Spleen (tissue), 11 donors: ENCODE data around the gene PMPCA. TPM values are rescaled to one million over a fixed set of nuclear protein-coding genes. Genes with fewer than 3 reads are reported as not detected.
A peak's percentile ranks its signal among the peaks of the same experiment; 100 is the strongest.

ENCODE experiments used
- DNase-seq: peaks from one replicate; pipeline ENCODE4 v3.0.0-alpha.2; 2020
- H3K27ac ChIP-seq, 8 donors: fragments of 200-600 bp; sonication (generic) in 7 of 8; 1 replicate in 4 of 8; 2 replicates in 4 of 8; pipeline versions ENCODE4 v1.5.0 to v1.8.0; 2016 to 2021; ENCODE audit warnings: inconsistent platforms in 4 of 8, mild to moderate bottlenecking in 4 of 8, moderate library complexity in 1 of 8
- H3K27me3 ChIP-seq, 7 donors: fragments of 200-600 bp; sonication (generic) in 6 of 7; replicated peaks in 1 of 7; 1 replicate in 4 of 7; 2 replicates in 3 of 7; pipeline versions ENCODE4 v1.5.0 to v1.8.0; 2016 to 2021; ENCODE audit warnings: inconsistent platforms in 3 of 7, mild to moderate bottlenecking in 1 of 7
- H3K36me3 ChIP-seq, 6 donors: fragments of 200-600 bp; sonication (generic) in 5 of 6; 1 replicate in 4 of 6; 2 replicates in 2 of 6; pipeline versions ENCODE4 v1.5.0 to v1.8.0; 2016 to 2021; ENCODE audit warnings: inconsistent platforms in 2 of 6
- H3K4me1 ChIP-seq, 6 donors: fragments of 200-600 bp; sonication (generic) in 5 of 6; 1 replicate in 3 of 6; 2 replicates in 3 of 6; pipeline versions ENCODE4 v1.5.0 to v1.8.0; 2016 to 2021; ENCODE audit warnings: inconsistent platforms in 3 of 6
- H3K4me3 ChIP-seq, 8 donors: fragments of 200-600 bp; sonication (generic) in 7 of 8; 1 replicate in 4 of 8; 2 replicates in 4 of 8; pipeline versions ENCODE4 v1.5.0 to v1.8.0; 2016 to 2021; ENCODE audit warnings: inconsistent platforms in 4 of 8, mild to moderate bottlenecking in 4 of 8, moderate library complexity in 2 of 8
- H3K9me3 ChIP-seq, 8 donors: fragments of 200-600 bp; sonication (generic) in 7 of 8; 1 replicate in 4 of 8; 2 replicates in 4 of 8; pipeline versions ENCODE4 v1.5.0 to v1.8.0; 2016 to 2021; ENCODE audit warnings: inconsistent platforms in 4 of 8
- CTCF ChIP-seq, 11 experiments: fragments of 200-600 bp in 7 of 11; fragments of 450-650 bp in 4 of 11; sonication (generic) in 4 of 11; IDR thresholded peaks in 8 of 11; conservative IDR thresholded peaks in 3 of 11; 1 replicate in 7 of 11; 2 replicates in 4 of 11; pipeline versions ENCODE4 v1.4.0 to v1.8.0; 2016 to 2021; ENCODE audit warnings: antibody characterized with exemption in 11 of 11, inconsistent platforms in 4 of 11, mild to moderate bottlenecking in 1 of 11
- POLR2A ChIP-seq, 3 donors: fragments of 450-650 bp; IDR thresholded peaks; one replicate each; pipeline ENCODE4 v1.5.1; 2017; ENCODE audit warnings: antibody characterized with exemption in 3 of 3, mild to moderate bottlenecking in 1 of 3
- POLR2AphosphoS5 ChIP-seq, 3 donors: sonication (generic); formaldehyde crosslinking; IDR thresholded peaks; one replicate each; pipeline ENCODE4 v1.5.1; 2017; ENCODE audit warnings: antibody characterized with exemption in 3 of 3
- WGBS, 5 donors: extraction: QIAGEN DNeasy Blood & Tissue Kit in 3 of 5; methylation state at CpG; one replicate each; pipeline versions ENCODE4 v1.1.5 to v1.1.7; 2013 to 2018; 5-methylcytosine and 5-hydroxymethylcytosine counted together
- intact Hi-C: fragments of 100-400 bp; cut with DNase I; formaldehyde crosslinking; loops from one replicate; pipeline ENCODE4 v1.15.0; 2023; ENCODE audit warnings: low total_unique reads
- polyA plus RNA-seq, 3 donors: library from polyadenylated mRNA; stranded (reverse); fragments of 200-250 nt; gene quantifications; one replicate each; pipeline ENCODE4 v1.2.1, GENCODE V29; 2013
- total RNA-seq, 7 donors: library from RNA; depleted of rRNA in 3 of 7; stranded (reverse); fragments of >200 nt in 3 of 7; fragmentation: NEBNext Ultra II Directional in 4 of 7; extraction: Animal tissue kit (Norgen Biotek cat#: 25700) in 4 of 7; gene quantifications; one replicate each; pipeline versions ENCODE4 v1.1.0 to v1.2.1, GENCODE V29; 2016 to 2021
- donor health status: healthy with polysubstance abuse.
- donor health status: DM: no; HTN: no; CAD: no; lungs with moderate emphysema.
- donor health status: DM: no; HTN: no; CAD: no.
- donor health status: Bipolar disorder and iron deficiency.
- donor health status: healthy.
- donor health status: DM: no; HTN: no; CAD: no.
- donor health status: DM: yes; HTN: yes; CAD: no.

PMPCA gene
- total and polyA plus RNA-seq, 10 donors = 36.8 to 56.2 (median 47.1) TPM

GRCh38 chr9:136370037-136370436 lies 40.4 kb upstream of the PMPCA start:
- Histone ChIP-seq H3K27ac (no peak overlapping the region), H3K27me3 (peaks cover 0 to 18% (median 0%) of the 10 kb centered on the region in 7 donors), H3K9me3 (no peaks in the 10 kb centered on the region), H3K36me3 (peaks cover 0 to 53% (median 8%) of the 10 kb centered on the region in 6 donors), H3K4me1 (peaks cover 0 to 50% (median 35%) of the 10 kb centered on the region in 6 donors), H3K4me3 (no peak overlapping the region)
- DNase-seq = no peak
- 93 to 99% (median 95%) methylated on average over 9 to 19 of the region's 19 CpGs for WGBS, 5 donors
- intact Hi-C loops = no loop called here
- TF ChIP-seq POLR2AphosphoS5 (IDR thresholded peaks at IDR 0.05) (no peak), POLR2A (IDR thresholded peaks at IDR 0.05) (no peak), CTCF (IDR thresholded peaks at IDR 0.05 in 8 of 11, conservative IDR thresholded peaks at IDR 0.05 in 3 of 11) (no peak)

DNA sequence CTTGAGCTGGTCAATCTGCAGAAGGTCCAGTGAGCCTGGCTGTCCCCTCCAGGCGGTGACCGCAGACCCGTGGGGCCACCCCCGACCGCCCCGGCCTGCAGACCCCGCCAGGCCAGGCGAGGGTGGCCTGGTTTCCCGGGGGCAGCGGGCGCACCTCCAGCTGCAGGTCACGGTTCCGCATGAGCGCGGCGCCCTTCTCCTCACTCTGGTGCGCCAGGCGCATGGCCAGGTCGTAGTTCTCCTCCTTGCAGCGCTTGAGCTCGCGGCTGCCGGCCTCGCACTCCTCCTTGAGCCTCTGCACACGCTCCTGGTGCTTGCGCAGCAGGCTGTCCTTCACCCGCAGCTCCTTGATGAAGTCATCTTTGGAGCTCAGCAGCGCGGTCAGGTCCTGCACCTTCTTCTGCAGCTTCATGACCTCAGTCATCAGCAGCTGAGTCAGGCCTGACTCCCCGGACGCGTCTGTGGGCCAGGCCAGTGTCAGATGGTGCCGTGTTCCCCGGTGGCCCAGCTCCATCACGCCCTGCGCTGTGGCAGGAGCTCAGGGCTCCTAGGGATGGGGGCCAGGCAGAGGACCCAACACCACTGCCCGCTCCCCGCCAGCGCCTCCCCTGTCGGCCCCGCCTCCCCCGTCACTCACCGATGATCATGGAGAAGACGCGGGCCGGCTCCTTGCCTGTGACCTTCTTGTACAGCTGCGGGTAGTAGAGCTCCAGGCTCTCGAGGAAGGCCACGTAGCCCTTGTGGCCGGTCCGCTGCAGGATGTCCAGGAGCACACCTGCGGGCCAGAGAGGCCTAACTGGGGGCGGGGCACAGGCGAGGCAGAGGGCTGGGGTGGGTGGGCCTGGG lies 39.5 kb upstream of the PMPCA start:
- TF ChIP-seq POLR2A (IDR thresholded peaks at IDR 0.05) (no peak), CTCF (IDR thresholded peaks at IDR 0.05 in 8 of 11, conservative IDR thresholded peaks at IDR 0.05 in 3 of 11) (no peak), POLR2AphosphoS5 (IDR thresholded peaks at IDR 0.05) (no peak)
- H3K4me1 ChIP-seq = peaks cover 0 to 50% (median 28%) of the 10 kb centered on the region in 6 donors
- DNase-seq = no peak
- H3K27me3 ChIP-seq = peaks cover 0 to 18% (median 0%) of the 10 kb centered on the region in 7 donors
- no peak overlapping the region for H3K4me3 ChIP-seq
- no peaks in the 10 kb centered on the region for H3K9me3 ChIP-seq
- H3K36me3 ChIP-seq = peaks cover 0 to 58% (median 8%) of the 10 kb centered on the region in 6 donors
- 92 to 97% (median 95%) methylated on average over 26 to 54 of the region's 54 CpGs for whole genome bisulfite sequencing, 5 donors
- intact Hi-C loops = no loop called here
- H3K27ac ChIP-seq = no peak overlapping the region

GRCh38 chr9:136371533-136371880 lies 39.0 kb upstream of the PMPCA start:
- Histone ChIP-seq H3K4me3 (no peak overlapping the region), H3K36me3 (peaks cover 0 to 56% (median 8%) of the 10 kb centered on the region in 6 donors), H3K9me3 (no peaks in the 10 kb centered on the region), H3K27ac (no peak overlapping the region), H3K4me1 (peaks cover 0 to 50% (median 28%) of the 10 kb centered on the region in 6 donors), H3K27me3 (peaks cover 0 to 18% (median 0%) of the 10 kb centered on the region in 7 donors)
- intact Hi-C loops = no loop called here
- TF ChIP-seq CTCF (IDR thresholded peaks at IDR 0.05 in 8 of 11, conservative IDR thresholded peaks at IDR 0.05 in 3 of 11) (no peak), POLR2A (IDR thresholded peaks at IDR 0.05) (no peak), POLR2AphosphoS5 (IDR thresholded peaks at IDR 0.05) (no peak)
- 87 to 96% (median 92%) methylated on average over 5 to 13 of the region's 13 CpGs for WGBS, 5 donors
- no peak for DNase-seq

DNA sequence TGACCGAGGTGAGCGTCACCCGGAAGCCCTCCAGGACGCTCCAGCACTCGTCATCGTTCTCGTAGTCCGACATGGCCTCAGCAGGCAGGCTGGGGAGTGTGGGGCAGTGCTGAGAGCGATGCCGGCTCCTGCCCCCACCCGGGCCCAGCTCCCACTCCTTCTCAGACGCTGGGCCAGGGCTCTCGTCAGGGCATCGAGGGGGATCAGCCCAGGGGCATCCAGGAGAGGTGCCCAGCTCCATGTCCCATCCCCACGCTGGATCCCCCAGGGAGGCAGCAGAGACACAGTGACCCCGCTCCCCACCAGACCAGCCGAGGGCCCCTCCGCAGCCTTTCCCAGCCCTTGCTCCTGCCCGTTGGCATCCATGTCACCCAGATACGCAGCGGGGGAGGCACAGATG lies 38.5 kb upstream of the PMPCA start:
- Histone ChIP-seq H3K27ac (peak overlapping the region in 6 of 8 donors; percentile 51 to 85 (median 72)), H3K27me3 (peaks cover 0 to 18% (median 0%) of the 10 kb centered on the region in 7 donors), H3K4me1 (peaks cover 0 to 52% (median 30%) of the 10 kb centered on the region in 6 donors), H3K36me3 (peaks cover 0 to 51% (median 8%) of the 10 kb centered on the region in 6 donors), H3K9me3 (no peaks in the 10 kb centered on the region), H3K4me3 (peak overlapping the region in 4 of 8 donors; percentile 42 to 67 (median 46))
- 85 to 88% (median 86%) methylated on average over 9 to 21 of the region's 21 CpGs for WGBS, 5 donors
- intact Hi-C loops = no loop called here
- TF ChIP-seq POLR2AphosphoS5 (IDR thresholded peaks at IDR 0.05) (no peak), POLR2A (IDR thresholded peaks at IDR 0.05) (no peak), CTCF (IDR thresholded peaks at IDR 0.05 in 8 of 11, conservative IDR thresholded peaks at IDR 0.05 in 3 of 11) (no peak)
- no peak for DNase-seq
